GM18519 (cell line): ENCODE results near the gene CD300LB.
"Not testable (repeated sequence)": the region's sequence is repeated elsewhere in the genome, so short reads cannot be mapped to it uniquely, and the experiment has no call there.

Source experiments
- ATAC-seq: cut with Tn5 transposase; IDR thresholded peaks from one replicate; pipeline ENCODE4 v1.9.1; 2021; ENCODE audit warnings: mild to moderate bottlenecking, moderate library complexity; ENCODE audit not compliant: unreplicated experiment, low FRiP score

Gene CD300LB

DNA sequence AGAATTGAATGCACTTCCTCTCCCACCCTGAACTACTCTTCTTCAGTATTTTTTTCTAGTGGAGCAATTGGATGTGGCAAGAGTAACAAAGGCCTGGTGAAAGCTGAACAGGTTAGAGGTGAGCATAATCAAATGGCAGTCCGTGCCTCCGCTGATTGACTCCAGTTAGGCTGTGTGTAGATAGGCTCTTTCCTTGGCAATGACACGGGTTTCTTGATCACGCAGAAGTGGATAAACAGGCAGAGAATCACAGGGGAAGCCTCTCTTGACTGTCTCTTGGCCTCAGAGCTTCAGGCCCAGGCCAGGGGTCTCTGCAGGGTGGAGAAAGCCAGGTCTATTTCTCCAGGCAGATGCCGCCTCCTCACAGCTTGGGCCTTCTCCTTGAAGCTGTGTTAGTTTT lies 4.2 kb downstream of the CD300LB start:
- ATAC-seq: no peak

DNA sequence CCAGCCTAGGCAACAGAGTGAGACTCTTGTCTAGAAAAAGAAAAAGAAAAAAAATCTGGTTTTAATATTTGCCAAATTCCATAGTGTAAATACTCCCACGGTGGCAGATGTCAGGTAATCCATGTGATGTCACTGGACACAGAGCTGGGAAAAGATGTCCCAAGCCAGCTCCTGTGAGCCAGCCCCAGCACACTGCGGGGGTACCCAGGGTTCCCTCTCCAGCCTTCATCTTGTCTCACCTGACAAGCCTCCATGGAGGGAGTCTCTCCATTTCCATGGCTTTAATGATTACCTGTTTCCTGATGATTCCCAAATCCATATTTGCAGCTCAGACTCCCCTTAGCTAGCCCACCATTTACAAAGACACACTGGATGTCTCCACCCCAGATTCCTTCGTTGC lies 4.6 kb downstream of the CD300LB start:
- no peak for ATAC-seq

DNA sequence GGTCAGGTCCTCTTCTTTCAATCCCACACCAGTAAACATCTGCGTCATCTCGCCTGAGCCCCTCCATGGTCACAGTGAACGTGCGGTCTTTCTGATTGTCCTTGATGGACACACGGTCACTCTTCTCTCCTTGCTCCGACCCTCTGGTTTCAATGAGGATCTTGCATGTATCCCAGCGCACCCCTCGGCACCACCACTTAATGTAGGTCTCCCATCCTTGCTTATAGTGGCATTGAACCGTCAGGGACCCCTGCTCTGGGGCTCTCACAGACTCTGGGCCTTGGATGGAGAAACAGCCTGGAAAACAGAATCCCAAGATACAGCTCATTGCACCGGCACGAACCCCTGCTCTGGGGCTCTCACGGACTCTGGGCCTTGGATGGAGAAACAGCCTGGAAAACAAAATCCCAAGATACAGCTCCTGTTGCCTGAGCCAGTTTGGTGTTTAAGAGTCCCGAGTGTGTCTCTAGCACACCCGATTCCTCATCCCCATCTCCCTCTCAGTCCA lies 5.4 kb downstream of the CD300LB start:
- ATAC-seq: no peak

DNA sequence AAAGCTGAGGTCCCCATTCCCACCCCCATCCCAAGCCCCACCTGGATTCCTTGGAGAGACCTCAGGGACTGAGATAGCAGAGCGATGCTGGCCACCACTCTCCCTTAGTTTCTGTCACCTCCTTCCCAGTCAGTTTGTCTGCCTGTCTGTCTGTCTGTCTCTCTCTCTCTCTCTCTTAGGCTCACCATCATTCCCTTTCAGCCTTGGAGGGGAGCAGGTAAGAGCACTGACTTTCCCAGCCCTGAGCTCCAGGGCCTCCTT lies 5.9 kb downstream of the CD300LB start:
- ATAC-seq: no peak

DNA sequence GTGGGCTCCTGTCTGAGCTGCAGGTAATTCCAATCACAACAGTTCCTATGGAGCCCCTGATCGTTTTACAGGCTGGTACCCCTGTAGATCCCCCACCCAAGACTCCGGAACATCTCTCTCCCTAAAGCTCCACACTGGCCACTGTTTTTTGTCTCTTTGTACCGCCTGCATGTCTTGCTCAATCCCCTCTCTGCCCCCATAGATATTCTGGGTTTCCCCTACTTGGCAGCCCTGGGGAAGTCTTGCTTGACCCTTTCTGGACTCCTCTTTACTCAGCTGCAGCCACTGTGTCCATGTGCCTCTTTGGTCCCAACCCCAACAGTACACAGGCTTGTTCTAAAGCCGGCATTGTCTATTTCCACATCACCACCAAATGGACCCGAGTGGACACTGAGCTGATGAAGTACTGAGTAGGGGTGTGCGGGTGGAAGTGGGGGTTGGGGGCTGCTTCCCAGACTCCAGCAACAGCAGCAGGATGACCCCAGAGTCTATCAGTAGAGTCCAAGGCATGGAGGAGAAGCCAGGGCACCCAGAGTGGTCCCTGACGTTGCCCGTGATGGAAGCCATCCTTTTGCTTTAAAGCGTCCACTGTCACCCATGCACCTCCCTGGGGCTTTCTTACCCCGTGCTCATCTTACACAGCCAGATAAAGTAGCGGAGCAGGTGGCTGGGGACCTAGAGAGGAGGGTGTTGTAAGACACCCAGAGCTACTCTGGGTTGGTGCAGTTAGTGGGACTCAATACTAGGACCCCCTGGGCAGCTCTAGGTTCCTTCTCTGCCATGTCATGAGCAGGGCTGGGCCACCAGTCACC lies 6.4 kb downstream of the CD300LB start:
- ATAC-seq: no peak

DNA sequence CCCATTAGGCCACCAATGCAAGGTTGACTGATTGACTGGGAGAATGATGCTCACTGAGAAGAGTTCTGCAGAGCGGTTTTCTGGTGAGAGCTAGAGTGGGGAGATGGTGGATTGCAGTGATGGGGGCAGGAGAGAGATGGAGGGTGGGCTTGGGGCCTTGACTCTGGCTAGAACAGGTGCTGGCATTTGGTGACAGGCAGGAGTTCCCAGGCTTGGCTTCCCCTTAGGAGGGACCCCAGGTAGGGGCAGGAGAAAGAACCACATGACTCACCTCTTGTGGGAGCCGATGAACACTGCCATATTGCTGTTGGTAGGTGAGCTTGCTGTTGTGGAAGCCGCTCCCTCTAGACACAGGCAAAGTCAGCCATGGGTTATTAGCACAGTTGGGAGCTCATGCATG lies 8.0 kb downstream of the CD300LB start:
- ATAC-seq: no peak

DNA sequence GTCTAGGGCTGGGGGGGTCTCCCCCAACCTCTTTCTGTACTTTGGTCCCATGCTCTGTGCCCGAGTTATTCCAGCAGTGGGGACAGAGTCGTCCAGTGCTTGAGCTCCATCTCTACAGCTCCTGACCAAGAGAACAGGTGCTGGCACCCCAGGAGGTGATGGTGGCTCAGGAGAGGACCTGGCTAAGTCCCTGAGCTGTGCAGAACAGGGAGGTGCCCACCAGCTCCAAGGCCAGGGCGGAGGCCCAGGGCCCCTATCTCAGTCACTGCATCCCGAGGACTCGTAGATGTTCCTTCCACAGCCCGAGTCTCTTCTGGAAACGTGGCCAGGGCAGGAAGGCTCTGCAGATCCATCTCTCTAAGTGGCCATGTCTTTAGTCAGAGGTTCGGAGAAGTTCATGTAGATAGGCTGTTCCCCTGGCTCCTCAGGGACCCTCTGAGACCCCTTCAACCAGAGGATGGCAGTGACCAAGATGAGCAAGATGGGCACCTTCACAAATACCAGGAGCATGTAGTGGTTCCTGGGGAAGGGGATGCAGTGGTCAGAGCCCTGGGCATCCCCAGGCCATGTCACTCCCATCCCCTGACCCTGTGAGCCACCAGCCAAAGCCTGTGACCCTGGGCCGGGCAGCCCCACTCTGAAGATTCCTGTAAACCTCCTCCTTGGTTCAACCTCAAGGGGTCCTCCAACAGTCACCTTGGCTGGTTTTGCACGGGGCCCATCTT lies 8.7 kb downstream of the CD300LB start:
- no peak for ATAC-seq

DNA sequence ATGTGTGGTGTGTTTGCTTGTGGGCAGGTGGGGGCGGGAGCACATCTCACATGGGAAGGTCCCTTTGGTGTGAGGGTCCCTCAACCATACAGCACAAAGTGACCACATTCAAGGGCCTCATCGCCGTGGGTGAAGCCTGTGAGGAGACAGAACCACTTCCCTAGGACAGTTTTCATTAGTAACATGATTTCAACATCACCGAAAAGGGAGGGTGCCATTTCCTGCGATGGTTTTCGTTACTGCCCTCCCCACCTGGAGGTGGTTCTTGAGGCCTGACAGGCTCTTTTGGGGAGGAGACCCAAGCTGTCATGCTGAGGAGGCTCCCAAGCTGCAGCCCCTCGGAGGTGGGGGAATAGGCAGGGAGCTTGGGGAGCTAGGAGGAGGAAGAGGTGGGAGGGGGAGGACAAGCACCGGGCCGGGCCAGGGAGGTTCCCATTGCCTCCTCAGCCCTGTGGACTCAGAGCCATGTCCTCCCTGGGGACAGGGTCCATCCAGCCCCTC lies 9.5 kb downstream of the CD300LB start:
- no peak for ATAC-seq

DNA sequence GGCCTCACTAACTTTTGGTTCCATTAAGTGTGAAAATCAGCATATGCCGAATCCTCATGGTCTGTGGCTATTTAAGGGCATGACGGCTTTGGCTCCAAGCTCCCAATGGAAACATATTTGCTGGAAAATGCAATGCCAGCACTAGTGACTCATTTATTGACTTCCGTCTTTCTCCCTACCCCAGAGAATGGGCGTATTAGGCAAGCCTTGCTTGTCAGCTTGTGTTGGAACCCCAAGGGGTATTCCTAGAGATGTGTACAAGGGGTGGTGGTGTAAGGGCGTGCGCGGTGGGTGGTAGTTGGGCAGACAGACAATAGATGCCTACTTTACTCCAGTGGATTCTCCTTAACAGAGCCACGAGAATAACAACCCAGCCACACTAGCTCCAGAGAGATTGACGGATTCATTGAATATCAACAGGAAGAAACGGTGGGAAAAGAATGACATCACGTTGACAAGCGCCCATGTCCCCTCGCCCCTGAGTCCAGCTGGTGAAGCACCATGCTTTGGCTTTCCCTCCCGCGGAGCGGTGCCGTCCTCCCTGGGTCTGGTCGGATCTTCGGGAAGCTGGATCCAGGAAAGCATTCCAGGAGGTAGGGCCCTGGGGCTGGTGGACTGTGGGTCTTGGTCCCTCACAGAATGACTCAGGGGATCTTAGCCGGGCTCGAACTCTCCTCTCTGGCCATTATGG lies 10.3 kb downstream of the CD300LB start:
- no peak for ATAC-seq

DNA sequence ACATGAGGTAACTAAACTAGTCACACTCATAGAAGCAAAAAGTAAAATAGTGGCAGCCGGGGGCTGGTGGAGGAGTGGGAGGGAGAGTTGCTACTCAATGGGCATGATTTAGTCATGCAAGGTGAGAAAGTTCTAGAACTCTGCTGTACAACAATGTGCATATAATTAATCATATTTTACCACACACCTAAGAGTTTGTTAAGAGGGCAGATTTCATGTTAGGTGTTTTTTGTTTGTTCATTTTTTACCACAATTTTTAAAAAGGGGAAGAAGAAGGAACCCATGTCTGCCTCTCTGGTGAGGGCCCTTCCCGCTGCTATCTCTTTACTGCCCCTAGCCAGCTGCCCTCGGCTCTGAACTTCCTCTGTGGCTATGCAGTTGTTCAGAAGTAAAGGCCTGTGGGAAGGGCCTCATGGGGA lies 11.2 kb downstream of the CD300LB start:
- ATAC-seq: no peak

DNA sequence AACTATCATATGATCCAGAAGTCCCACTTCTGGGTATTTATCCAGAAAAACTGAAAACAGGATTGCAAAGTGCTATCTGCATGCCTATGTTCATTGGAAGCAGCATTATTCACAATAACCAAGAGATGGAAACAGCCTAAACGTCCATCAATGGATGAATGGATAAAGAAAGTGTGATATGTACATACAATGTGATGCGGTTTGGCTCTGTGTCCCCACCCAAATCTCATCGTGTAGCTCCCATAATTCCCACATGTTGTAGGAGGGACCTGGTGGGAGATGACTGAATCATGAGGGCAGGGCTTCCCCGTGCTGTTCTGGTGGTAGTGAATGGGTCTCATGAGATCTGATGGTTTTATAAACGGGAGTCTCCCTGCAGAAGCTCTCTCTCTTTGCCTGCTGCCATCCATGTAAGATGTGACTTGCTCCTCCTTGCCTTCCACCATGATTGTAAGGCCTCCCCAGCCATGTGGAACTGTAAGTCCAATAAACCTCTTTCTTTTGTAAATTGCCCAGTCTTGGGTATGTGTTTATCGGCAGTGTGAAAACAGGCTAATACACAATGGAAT lies 12.8 kb downstream of the CD300LB start:
- not testable (repeated sequence) for ATAC-seq

DNA sequence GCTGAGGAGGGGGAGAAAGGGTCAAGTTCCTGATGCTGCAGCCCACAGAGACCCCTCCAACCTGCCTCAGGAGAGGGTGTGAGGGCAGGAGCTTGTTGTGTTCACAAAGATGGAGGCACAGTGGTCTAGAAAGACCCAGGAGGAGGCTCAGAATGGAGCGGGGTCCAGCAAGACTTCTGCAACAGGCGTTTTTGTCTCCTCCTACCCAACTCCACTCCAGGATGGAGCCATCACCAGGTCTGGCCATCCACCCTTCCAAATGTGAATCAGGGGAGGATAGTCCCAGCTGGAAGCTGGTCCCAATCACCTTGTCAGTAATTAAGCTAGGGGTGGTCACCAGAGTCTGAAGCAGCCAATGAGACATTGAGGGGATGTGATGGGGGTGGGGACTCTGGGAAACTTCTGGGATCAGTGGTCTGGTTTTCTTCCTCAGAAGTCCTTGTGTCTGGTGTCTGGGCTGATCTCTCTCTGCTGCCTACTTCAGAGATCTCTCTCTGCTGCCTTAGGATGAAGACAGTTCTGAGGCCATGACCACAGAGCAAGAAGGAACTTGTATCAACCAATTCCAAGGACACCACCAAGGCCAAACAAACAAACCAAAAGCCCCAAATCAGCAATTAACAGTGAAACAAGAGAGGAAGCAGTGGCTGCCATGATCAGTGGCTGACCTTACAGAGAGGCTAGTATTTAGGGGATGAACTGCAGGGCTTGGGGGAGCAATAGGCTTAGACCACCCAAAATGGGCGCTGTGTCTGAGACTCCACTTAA lies 14.5 kb downstream of the CD300LB start:
- ATAC-seq: no peak

DNA sequence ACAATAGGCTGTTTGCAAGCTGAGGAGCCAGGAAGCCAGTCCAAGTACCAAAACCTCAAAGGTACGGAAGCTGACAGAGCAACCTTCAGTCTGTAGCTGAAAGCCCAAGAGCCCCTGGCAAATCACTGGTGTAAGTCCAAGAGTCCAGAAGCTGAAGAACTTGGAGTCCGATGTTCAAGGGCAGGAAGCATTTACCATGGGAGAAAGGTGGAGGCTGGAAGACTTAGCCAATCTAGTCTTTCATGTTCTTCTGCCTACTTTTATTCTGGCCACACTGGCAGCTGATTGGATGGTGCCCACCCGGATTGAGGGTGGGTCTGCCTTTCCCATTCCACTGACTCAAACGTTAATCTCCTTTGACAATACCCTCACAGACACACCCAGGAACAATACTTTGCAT lies 15.3 kb downstream of the CD300LB start:
- no peak for ATAC-seq

DNA sequence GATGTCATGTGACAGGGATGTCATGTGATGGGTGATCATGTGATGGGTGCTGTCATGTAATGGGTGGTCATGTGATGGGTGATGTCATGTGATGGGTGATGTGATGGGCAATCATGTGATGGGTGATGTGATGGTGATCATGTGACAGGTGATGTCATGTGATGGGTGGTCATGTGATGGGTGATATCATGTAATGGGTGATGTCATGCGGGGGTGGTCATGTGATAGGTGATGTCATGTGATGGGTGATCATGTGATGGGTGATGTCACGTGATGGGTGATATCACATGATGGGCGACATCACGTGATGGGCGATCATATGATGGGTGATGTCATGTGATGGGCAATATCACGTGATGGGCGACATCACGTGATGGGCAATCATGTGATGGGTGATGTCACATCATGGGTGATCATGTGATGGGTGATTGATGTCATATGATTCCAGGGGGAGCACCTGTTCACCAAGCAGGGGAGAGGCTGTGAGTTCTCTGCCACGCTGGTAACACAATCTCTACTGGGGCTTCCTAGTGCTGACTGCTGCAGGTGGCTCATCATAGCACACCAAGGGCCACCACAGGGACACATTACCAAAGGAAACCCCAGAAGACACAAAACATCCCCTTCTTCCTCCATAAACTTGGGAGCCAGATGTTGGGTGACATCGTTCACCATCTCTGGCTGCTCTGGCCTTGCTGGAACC lies 16.5 kb downstream of the CD300LB start:
- no peak for ATAC-seq

DNA sequence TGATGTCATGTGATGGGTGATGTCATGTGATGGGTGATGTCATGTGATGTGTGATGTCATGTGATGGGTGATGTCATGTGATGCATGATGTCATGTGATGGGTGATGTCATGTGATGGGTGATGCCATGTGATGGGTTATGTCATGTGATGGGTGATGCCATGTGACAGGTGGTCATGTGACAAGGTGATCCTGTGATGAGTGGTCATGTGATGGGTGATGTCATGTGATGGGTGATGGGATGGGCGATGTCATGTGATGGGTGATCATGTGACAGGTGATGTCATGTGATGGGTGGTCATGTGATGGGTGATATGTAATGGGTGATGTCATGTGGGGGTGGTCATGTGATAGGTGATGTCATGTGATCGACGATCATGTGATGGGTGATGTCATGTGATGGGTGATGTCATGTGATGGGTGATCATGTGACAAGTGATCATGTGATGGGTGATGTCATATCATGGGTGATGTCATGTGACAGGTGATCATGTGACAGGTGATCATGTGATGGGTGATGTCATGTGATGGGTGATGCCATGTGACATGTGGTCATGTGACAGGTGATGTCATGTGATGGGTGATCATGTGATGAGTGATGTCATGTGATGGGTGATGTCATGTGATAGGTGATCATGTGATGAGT lies 17.2 kb downstream of the CD300LB start:
- no peak for ATAC-seq

DNA sequence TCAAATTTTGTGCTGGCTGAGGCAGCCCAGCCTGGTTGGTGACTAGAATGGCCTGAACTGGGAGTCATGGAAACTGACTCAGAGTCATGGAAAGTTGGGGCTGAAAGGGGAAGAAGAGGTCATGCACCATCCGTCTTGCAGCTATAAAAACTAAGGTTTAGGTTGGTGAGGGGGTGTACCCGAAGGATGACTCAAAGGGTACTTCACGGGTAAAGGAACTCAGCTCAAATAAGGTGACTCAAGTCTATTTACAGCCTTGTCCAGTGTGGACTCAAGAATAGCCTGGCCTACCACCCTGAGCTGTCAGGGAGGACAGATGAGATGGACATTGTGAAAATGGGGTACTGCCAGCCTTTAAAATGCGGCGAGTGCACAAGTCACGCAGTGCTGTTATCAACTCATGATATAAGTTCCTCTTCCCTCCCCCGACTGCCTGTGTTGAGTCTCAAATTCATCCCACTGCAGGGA lies 18.6 kb downstream of the CD300LB start:
- no peak for ATAC-seq

DNA sequence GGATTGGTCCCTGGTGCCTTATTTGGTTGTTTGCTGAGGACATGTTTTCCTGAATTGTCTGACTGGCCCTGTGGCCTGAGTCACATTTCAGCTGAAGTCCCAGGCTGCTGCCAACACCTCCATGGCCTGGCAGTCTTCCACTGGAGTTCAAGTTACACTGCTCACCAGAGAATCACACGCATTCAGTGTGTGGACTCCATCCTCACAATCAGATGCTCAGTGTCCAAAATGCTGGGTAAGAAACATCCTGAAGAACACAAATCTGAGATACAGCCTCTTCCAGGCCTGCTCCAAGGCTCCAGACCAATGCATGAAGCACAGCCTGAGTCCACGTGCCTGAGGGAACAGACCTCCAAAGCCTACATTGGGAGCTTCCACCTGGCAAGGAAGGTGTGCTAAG lies 19.2 kb downstream of the CD300LB start:
- no peak for ATAC-seq

DNA sequence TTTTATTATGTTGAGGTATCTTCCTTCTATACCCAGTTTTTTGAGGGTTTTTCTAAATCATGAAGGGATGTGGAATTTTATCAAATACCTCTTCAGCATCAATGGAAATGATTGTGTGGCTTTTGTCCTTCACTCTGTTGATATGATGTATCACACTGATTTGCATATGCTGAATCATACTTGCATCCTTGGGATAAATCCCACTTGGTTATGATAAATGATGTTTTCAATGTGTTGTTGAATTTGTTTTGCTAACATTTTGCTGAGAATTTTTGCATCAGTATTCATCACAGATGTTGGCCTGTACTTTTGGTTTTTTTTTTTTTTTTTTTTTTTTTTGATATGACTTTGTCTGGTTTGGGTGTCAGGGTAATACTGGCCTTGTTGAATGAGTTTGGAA lies 23.1 kb downstream of the CD300LB start:
- no peak for ATAC-seq

DNA sequence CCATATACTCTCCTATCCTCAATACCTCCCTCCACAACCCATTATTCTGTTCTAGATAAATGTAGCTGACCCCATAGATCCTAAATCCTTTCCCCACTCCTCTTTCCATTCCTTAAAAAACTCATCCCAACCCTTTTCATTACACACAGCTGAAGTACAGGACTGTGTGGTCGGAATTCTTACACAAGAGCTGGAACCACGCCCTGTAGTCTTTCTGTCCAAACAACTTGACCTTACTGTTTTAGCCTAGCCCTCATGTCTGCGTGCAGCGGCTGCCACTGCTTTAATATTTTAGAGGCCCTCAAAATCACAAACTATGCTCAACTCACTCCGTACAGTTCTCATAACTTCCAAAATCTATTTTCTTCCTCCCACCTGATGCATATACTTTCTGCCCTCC lies 27.3 kb downstream of the CD300LB start:
- not testable (repeated sequence) for ATAC-seq
